K562 (cell line): ENCODE measurements around the gene MAP3K4. TPM values are rescaled to one million over a fixed set of nuclear protein-coding genes. Genes with fewer than 3 reads are reported as not detected.

Source experiments
- ATAC-seq: fragments of 200-7000 bp; cut with Tn5 transposase; 3 replicates; pipeline ENCODE4 v1.9.1; 2020; ENCODE audit warnings: moderate library complexity
- BruUV-seq: library from RNA; stranded (reverse); fragments of 400-500 nt; replicated peaks from 2 replicates; lab custom pipeline; 2021; lab: Mats Ljungman, UMichigan
- CTCF ChIA-PET: fragments of 300-600 bp; formaldehyde crosslinking; extraction: SDS; loops from one replicate; lab custom pipeline; 2021; ENCODE audit warnings: low intra/inter-chr PET ratio; lab: Yijun Ruan, JAX
- POLR2A ChIA-PET: fragments of 300-600, 350-650 bp; sonication (Branson Sonifier 250); formaldehyde crosslinking; extraction: SDS; loops from one replicate; lab custom pipeline; 2021; ENCODE audit warnings: antibody characterized with exemption, inconsistent platforms; lab: Yijun Ruan, JAX
- DNase-seq, 4 experiments: peaks; one replicate each; pipeline versions ENCODE4 v3.0.0 to v3.0.0-alpha.2; 2011 to 2018; ENCODE audit warnings: low spot score in 3 of 4, mixed read lengths in 3 of 4; ENCODE audit errors: extremely low read depth in 1 of 4
- FAIRE-seq: peaks from 2 replicates; lab custom pipeline; 2011; peaks lifted over from hg19 to GRCh38; lab: Jason Lieb, UNC
- H2AFZ ChIP-seq: 2 replicates; pipeline ENCODE4 v1.6.0; 2011; ENCODE audit warnings: low read depth, low read length, control low read depth, inconsistent platforms
- H3K27ac ChIP-seq: fragments of 200-600 bp; 3 replicates; pipeline ENCODE4 v1.8.0; 2011; ENCODE audit warnings: low read depth, mild to moderate bottlenecking, control low read depth, inconsistent platforms, low read length, moderate library complexity, mixed read lengths; ENCODE audit errors: extremely low read depth
- H3K27me3 ChIP-seq, 2 experiments: fragments of 300-600 bp in 1 of 2; 2 replicates in 1 of 2; 3 replicates in 1 of 2; pipeline versions ENCODE4 v1.6.0 to v1.8.0; 2011; ENCODE audit warnings: inconsistent platforms in 2 of 2, low read length in 2 of 2, mild to moderate bottlenecking in 1 of 2, mixed read lengths in 1 of 2, moderate library complexity in 1 of 2; ENCODE audit not compliant: control insufficient read depth in 2 of 2, insufficient read depth in 2 of 2
- H3K36me3 ChIP-seq: fragments of 300-600 bp; 3 replicates; pipeline ENCODE4 v1.8.0; 2011; ENCODE audit warnings: mild to moderate bottlenecking, low read length, inconsistent platforms; ENCODE audit not compliant: control insufficient read depth, insufficient read depth
- H3K4me1 ChIP-seq, 2 experiments: fragments of 200-600 bp in 1 of 2; replicated peaks in 1 of 2; 2 replicates in 1 of 2; 3 replicates in 1 of 2; pipeline versions ENCODE4 v1.5.1 to v1.8.0; 2011; ENCODE audit warnings: inconsistent platforms in 2 of 2, low read length in 2 of 2, mild to moderate bottlenecking in 1 of 2, mixed read lengths in 1 of 2, moderate library complexity in 1 of 2; ENCODE audit not compliant: control insufficient read depth in 2 of 2, insufficient read depth in 2 of 2
- H3K4me2 ChIP-seq: 2 replicates; pipeline ENCODE4 v1.6.1; 2011; ENCODE audit warnings: low read length, control low read depth, inconsistent platforms, mixed read lengths; ENCODE audit not compliant: insufficient read depth
- H3K4me3 ChIP-seq: fragments of 200-600 bp; sonication (generic), shearing (Covaris generic); 2 replicates; pipeline ENCODE4 v1.5.1; 2016; ENCODE audit warnings: control low read depth, inconsistent platforms
- H3K79me2 ChIP-seq: fragments of 200-600 bp; 3 replicates; pipeline ENCODE4 v1.8.0; 2011; ENCODE audit warnings: low read length, inconsistent platforms; ENCODE audit not compliant: control insufficient read depth, insufficient read depth
- H3K9ac ChIP-seq, 2 experiments: 2 replicates each; pipeline versions ENCODE4 v1.6.0 to v1.6.1; 2011; ENCODE audit warnings: low read depth in 2 of 2, low read length in 2 of 2, control low read depth in 1 of 2, inconsistent platforms in 1 of 2, mild to moderate bottlenecking in 1 of 2, mixed read lengths in 1 of 2; ENCODE audit not compliant: insufficient read depth in 1 of 2
- H3K9me1 ChIP-seq: one replicate; pipeline ENCODE4 v1.6.0; 2011; ENCODE audit warnings: inconsistent platforms, mild to moderate bottlenecking, low read length, moderate library complexity; ENCODE audit not compliant: control insufficient read depth, insufficient read depth
- H3K9me3 ChIP-seq: replicated peaks from 2 replicates; pipeline ENCODE4 v1.5.1; 2011; ENCODE audit warnings: low read depth, low read length, inconsistent platforms; ENCODE audit not compliant: control insufficient read depth, insufficient read depth
- H4K20me1 ChIP-seq: replicated peaks from 2 replicates; pipeline ENCODE4 v1.6.1; 2011; ENCODE audit warnings: low read length, inconsistent platforms, mixed read lengths; ENCODE audit not compliant: control insufficient read depth, insufficient read depth
- ATF1 ChIP-seq, 2 experiments: fragments of 450-650 bp in 1 of 2; IDR thresholded peaks; 2 replicates each; pipeline ENCODE4 v1.6.1; 2016; ENCODE audit warnings: missing compliant biosample characterization in 1 of 2, missing genetic modification characterization in 1 of 2
- BRD4 ChIP-seq: fragments of 200-600 bp; sonication (generic); IDR thresholded peaks from 2 replicates; pipeline ENCODE4 v1.6.1; 2017; ENCODE audit warnings: inconsistent platforms
- KLF16 ChIP-seq: IDR thresholded peaks from 2 replicates; pipeline ENCODE4 v1.6.1; 2016; ENCODE audit warnings: antibody characterized with exemption
- ZNF197 ChIP-seq: fragments of 200-800 bp; sonication (Bioruptor generic); IDR thresholded peaks from 2 replicates; pipeline ENCODE4 v1.6.1; 2016; ENCODE audit warnings: low read depth, missing genetic modification characterization, missing compliant biosample characterization
- WGBS: fragments of 100-300 bp; shearing (Covaris generic); methylation state at CpG from one replicate; pipeline ENCODE4 v1.1.6; 2016; ENCODE audit warnings: low coverage, mixed read lengths; ENCODE audit not compliant: insufficient coverage; ENCODE audit errors: missing lambda C conversion rate; 5-methylcytosine and 5-hydroxymethylcytosine counted together
- in situ Hi-C: fragments of 300-500 bp; cut with MboI; formaldehyde crosslinking; loops from 4 replicates; pipeline ENCODE4 v1.15.0; 2018; ENCODE audit warnings: inconsistent platforms, mixed read lengths
- intact Hi-C: fragments of 100-400 bp; cut with micrococcal nuclease; formaldehyde crosslinking; loops from 2 replicates; pipeline ENCODE4 v1.14.2; 2022
- polyA plus RNA-seq, 8 experiments: library from polyadenylated mRNA; depleted of rRNA in 4 of 8; stranded (reverse) in 5 of 8; unstranded in 3 of 8; fragments of >200 nt; fragmentation: Nextera tagmentation in 2 of 8; fragmentation: Illumina TruSeq in 1 of 8; extraction: Ambion mirVana in 2 of 8; extraction: Trizol in 1 of 8; gene quantifications; 2 replicates each; pipeline versions ENCODE4 v1.2.1 to v1.2.3, GENCODE V29; 2011 to 2014; ENCODE audit warnings: inconsistent platforms in 1 of 8, missing spikeins in 1 of 8
- total RNA-seq, 7 experiments: library from RNA; depleted of rRNA in 6 of 7; stranded (reverse); fragments of >200 nt in 6 of 7; fragmentation: Illumina TruSeq in 2 of 7; extraction: Trizol in 2 of 7; gene quantifications; 2 replicates each; pipeline versions ENCODE4 v1.2.1 to v1.2.3, GENCODE V29; 2011 to 2021; ENCODE audit warnings: low replicate concordance in 1 of 7
- TF ChIP-seq, protein P1 (sequence below): fragments of 450-650 bp; IDR thresholded peaks from 2 replicates; pipeline ENCODE4 v1.6.1; 2016; ENCODE audit warnings: mild to moderate bottlenecking

The MAP3K4 gene
- total and polyA plus RNA-seq, 9 of the 15 experiments (the other 6 are each of a cell fraction or from before 2014, with no cell fraction given), result 21.0 to 77.2 (median 48.9) TPM

DNA sequence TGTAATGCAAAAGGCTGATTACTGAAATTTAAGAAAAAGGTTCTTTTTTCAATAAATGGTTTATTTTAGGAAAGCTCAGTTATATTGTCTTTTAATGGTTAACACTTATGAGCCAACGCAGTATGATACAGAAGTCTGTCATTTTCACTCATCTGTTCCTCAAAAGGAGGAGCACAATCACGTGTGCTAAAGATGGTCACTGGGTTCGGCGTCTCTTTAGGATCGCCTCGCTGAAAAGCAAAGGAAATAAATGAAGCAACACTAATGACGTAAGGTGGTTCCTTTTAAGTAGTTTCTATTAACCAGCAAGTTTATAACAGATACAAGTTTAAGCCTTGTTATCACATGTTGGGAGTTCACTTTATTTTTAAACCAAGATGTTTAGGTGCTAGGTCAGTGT lies 125.7 kb downstream of the MAP3K4 start:
- Histone ChIP-seq H3K4me3 (no peak overlapping the region), H3K9ac (no peak overlapping the region), H3K9me1 (no peaks in the 10 kb centered on the region), H3K4me1 (no peaks in the 10 kb centered on the region; a peak in 1 of 5 replicates), H3K4me2 (no peak overlapping the region), H3K9me3 (no peaks in the 10 kb centered on the region; the same call in 1 of the 2 replicates), H4K20me1 (no peaks in the 10 kb centered on the region), H2AFZ (no peak overlapping the region), H3K27me3 (no peaks in the 10 kb centered on the region), H3K79me2 (no peaks in the 10 kb centered on the region), H3K36me3 (peaks cover 89% of the 10 kb centered on the region), H3K27ac (no peak overlapping the region)
- no TSS peak for BruUV-seq
- DNase-seq (no peak), ATAC-seq (no peak), FAIRE-seq (no peak)
- intact Hi-C loops (no loop called here), in situ Hi-C loops (no loop called here)
- CTCF ChIA-PET, result interaction anchor here (0.6 kb wide), 1 partner anchor 239 kb away, joined by 4 read pairs; no protein-coding TSS in a partner anchor
- TF ChIP-seq ATF1 (CRISPR knock-in tag; IDR thresholded peaks at IDR 0.05) (no peak), ATF1 (tag; IDR thresholded peaks at IDR 0.05) (no peak), BRD4 (no peak), ZNF197 (CRISPR knock-in tag) (no peak), KLF16 (no peak)
- TF ChIP-seq, protein P1, sequence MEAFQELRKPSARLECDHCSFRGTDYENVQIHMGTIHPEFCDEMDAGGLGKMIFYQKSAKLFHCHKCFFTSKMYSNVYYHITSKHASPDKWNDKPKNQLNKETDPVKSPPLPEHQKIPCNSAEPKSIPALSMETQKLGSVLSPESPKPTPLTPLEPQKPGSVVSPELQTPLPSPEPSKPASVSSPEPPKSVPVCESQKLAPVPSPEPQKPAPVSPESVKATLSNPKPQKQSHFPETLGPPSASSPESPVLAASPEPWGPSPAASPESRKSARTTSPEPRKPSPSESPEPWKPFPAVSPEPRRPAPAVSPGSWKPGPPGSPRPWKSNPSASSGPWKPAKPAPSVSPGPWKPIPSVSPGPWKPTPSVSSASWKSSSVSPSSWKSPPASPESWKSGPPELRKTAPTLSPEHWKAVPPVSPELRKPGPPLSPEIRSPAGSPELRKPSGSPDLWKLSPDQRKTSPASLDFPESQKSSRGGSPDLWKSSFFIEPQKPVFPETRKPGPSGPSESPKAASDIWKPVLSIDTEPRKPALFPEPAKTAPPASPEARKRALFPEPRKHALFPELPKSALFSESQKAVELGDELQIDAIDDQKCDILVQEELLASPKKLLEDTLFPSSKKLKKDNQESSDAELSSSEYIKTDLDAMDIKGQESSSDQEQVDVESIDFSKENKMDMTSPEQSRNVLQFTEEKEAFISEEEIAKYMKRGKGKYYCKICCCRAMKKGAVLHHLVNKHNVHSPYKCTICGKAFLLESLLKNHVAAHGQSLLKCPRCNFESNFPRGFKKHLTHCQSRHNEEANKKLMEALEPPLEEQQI, result no peak
- 89% methylated on average over 7 of the region's 7 CpGs for WGBS
- POLR2A ChIA-PET, result no interaction called here
